Lung microvascular endothelial cell (primary cell): ENCODE measurements around the gene TAOK3. TPM values are rescaled to one million over a fixed set of nuclear protein-coding genes. Genes with fewer than 3 reads are reported as not detected.

Experiments used
- DNase-seq, 2 donors: peaks; one replicate each; pipeline versions ENCODE4 v3.0.0 to v3.0.0-alpha.2; 2010; ENCODE audit warnings: low read depth in 2 of 2
- total RNA-seq: library from RNA; depleted of rRNA; stranded (reverse); fragments of >200 nt; gene quantifications from 2 replicates; pipeline ENCODE4 v1.2.1, GENCODE V29; 2014

Gene TAOK3
- total RNA-seq, 1 donor from 2014 or later = 13.5 TPM

GRCh38 chr12:118213452-118213851 is 159.3 kb downstream of the TAOK3 start:
- no peak for DNase-seq

DNA sequence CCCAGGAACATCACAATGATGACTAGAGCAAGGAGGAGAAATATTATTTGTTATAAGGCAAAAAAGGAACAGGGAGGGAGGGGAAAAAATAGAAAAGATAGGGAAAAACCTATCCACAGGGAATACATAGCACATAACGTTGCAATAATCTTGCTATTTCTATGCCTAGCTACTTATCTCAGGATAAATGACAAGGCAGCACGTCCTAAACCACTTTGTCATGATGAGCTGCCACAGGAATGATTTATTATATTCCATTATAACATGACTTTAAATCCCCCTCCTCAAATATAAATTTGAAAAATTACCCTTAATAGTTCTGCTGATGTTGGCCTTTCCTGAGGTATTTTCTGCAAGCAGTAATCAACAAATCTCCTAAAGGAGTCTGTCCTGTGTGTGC is 160.1 kb downstream of the TAOK3 start:
- DNase-seq = no peak

- no peak for DNase-seq
Measured at GRCh38 chr12:118206107-118206412, 166.6 kb downstream of the TAOK3 start.

GRCh38 chr12:118193958-118194357 is 178.7 kb downstream of the TAOK3 start:
- no peak for DNase-seq

- DNase-seq = no peak
Measured at GRCh38 chr12:118193477-118193876, 179.2 kb downstream of the TAOK3 start.

GRCh38 chr12:118190266-118190665 is 182.4 kb downstream of the TAOK3 start:
- peak in 1 of 2 donors; percentile 31 for DNase-seq

GRCh38 chr12:118189741-118190191 is 182.9 kb downstream of the TAOK3 start:
- DNase-seq = peak in 1 of 2 donors; percentile 37

GRCh38 chr12:118188690-118189371 is 183.9 kb downstream of the TAOK3 start:
- DNase-seq = peak in 1 of 2 donors; percentile 45

GRCh38 chr12:118187751-118188435 is 184.8 kb downstream of the TAOK3 start:
- DNase-seq = no peak

GRCh38 chr12:118185602-118186397 is 186.9 kb downstream of the TAOK3 start:
- DNase-seq = no peak

DNA sequence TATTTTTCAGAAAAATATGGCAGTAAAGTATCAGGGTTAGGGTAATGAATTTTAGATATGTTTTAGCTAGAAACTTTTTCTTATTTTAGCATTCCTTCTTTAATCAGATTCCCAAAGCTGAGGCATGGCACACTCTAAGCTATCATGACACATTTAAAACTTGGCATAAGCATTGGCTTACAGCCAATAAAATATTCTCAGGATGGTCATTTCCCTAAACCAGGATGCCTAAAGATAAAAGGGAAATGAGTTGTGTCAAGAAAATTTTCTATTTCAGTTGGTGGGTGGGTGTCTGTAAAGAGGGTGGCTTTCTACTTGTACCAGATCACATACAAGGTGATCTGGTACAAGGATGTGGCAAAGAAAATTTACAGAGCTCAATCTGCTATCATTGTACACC is 189.0 kb downstream of the TAOK3 start:
- DNase-seq = peak; percentile 43 to 82

- no peak for DNase-seq
Measured at GRCh38 chr12:118183155-118183554, 189.6 kb downstream of the TAOK3 start.

DNA sequence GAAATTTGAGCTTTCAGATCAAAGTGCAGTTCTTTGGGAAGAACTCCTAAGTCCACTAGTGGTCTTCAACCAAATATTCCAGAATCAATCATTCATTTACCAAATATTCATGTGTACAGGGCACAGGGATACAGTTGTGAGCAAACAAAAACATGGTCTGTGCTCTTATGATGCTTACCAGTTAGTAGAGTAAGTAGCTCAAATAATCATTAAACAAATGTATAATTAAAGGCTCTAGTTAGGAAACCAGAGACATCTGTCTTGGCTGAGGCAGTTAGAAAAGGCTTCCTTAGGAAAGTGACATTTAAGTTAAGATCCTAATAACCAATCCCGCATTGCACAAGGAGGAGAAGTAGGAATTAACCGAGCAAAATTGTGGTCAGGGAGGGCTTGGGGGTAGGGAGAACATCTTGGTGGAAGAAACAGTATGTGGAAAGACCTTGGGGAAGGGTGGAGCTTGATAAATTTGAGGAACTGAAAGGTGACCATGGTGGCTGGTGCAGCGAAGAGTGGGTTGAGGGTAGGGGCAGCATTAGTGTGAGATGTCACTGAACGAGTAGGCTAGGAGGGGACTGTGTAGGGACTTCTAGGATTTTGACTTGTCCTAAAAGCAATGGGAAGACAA is 196.8 kb downstream of the TAOK3 start:
- DNase-seq = no peak

- DNase-seq = no peak
Measured at GRCh38 chr12:118166946-118167345, 205.8 kb downstream of the TAOK3 start.

DNA sequence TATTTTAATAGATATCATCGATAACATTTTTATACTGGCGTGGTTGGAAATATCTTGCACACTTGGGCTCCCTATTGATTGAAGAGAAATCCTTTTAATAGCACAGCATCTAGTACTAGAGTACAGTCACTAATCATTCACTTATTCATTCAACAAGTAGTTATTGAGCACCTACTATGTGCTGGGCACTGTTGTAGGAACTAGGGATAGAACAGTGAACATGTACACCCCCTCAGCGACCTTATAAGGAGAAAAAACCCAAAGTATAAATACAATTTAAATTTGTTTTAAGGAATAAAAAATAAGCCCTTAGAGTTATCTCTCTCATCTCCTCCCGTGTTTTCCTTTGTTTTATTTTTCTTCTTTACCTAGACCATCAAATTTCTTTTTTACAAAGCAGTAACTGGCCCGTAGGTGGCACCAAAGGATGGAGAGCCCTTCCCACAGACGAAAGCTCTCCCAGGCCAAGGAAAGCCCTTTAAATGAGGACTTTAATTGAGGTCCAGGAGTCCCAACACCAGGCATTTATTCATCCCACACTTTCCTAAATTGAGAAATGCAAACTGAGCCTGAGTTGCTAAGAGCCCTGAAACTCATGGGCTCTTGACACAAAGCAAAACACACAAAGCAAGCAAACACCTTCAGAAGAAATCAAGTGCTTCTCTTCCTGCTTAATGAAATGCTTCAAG is 207.8 kb downstream of the TAOK3 start:
- peak; percentile 60 for DNase-seq

DNA sequence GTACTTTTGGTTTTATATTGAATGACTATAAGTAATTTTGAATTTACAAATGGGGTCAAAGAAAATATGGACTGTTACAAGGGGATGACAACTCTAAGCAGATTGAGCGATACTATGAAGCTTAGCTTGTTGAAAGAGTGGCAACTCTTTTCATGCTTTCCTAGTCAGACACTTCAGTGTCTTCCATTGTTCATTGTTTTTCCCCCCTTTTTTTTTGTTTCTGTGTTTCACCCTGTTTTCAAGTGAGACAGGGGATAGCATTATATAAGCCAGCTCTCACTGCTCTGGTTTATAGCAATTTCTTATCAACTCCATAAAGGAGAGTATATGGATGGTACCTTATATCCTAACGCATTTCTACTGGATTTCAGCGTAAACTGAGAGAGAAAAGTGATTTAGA is 212.2 kb downstream of the TAOK3 start:
- DNase-seq = no peak

DNA sequence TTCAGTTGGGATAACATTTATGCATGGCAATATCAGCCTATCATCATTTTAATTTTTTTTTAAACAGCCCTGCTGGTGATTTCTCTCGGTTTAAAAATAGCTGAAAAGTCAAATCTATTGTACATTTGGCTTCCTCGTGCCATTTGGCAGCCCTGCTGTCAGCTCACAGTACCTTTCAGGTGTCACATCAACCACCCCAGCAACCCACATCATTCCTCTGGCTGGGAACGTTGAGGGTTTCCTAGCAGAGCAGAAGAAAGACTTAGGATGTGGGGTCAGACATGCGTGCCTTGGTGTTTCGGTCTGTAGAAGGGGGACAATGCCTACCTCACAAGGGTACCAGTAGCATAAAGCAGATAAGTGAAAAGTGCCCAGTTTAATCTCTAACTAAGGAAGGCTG is 221.0 kb downstream of the TAOK3 start:
- no peak for DNase-seq

DNA sequence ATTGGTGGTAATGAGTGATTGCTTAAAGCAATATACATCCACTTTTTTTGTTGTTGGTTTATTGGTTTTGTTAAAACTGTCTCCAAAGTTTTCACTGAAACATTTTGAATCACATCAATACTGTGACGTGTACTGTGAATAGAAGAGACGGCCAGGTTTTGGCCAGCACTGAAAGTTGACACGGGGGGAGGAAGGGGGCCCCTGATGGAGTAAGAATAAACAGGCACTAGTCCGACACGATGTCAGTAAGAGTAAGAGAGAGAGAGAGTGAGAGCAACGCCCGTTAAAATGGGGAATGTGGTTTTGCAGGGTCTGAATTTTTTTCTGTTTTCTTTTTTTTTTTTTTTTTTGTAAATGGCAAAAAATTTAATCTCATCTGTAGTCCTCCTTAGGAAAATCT is 222.1 kb downstream of the TAOK3 start:
- DNase-seq = no peak

DNA sequence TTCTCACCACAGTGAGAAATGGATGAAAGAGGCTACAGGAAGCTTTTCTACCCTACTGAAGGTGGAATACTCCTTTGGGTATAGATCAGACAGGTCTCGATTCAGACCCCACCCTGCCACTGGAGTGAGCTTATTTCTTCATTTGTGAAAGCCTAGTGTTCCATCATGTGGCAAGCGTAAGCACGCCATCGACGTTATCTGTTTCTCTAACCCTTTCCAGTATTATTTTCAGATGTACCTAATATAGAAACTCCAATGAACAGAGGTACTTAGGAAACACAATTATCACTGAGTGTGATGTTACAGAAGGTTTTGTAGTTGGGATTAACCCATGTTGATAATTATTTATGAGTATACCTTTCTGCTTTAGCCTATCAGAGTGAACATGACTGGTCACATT is 224.4 kb downstream of the TAOK3 start:
- DNase-seq = no peak

DNA sequence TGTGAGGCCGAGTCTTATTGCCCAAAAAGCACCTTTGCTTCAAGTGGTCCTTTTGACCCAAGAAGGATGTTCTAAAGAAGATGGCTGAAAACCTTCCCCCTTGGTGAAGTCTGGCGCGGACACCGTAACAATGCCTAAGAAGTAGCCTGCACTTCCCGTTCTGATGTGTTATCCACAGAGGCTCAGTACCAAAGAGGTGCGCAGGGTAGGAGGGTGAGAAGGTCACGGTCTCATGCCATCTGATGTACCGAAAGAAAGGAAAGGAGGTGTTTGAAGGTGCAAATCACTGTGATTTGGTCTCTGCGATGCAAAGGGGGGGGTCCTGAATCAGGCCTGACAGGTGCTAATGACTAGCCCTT is 226.9 kb downstream of the TAOK3 start:
- no peak for DNase-seq

- DNase-seq = no peak
Measured at GRCh38 chr12:118145113-118145797, 227.5 kb downstream of the TAOK3 start.
